Activated naive CD4-positive, alpha-beta T cell (primary cell): ENCODE data around the gene KIAA1210.
"Not testable (repeated sequence)": the region's sequence is repeated elsewhere in the genome, so short reads cannot be mapped to it uniquely, and the experiment has no call there.

Experiments used
- DNase-seq, 4 experiments: peaks; one replicate each; lab custom pipeline; 2025; lab: John Stamatoyannopoulos, UW

KIAA1210 gene

DNA sequence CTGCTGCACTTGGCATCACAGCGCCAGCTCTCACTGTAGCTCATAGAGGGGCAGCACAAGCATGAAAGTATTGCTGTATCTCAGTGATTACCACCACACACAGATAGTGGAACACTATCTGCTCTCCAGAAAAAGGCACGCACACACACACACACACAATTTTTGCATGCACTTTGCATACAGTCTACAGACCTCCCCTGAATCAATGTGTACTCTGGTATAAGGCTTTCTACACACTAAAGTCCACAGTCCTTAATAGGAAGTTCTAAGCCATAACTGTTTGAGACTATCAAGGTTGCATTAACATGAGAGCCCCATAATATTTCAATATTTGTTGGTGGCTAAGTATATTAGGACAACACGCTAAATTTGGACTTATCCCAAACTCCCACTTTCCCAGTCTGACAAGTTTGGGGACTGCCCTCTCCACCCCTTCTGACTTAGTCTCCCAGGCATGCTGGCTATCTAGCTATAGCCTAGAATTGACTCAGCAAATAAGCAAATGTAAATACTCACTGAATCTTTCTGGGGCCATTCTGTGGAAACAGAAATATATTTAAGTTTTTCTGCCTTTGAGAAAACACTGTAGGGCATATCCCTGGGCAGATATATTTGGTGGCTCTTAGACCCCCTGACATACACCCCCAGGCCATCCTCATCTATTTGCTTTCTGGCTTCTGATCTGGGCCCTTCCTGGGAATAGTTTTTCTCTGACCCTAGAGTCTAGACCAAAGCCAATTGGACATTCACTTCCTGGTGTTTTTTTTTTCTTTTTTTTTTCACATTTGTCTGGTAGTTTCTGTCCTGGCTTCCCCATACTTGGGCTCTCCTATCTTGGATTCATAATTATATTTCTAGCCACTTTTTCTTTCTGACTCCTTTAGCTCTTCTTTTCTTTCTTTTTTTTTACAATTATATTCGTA is 91.2 kb downstream of the KIAA1210 start:
- DNase-seq: no peak

DNA sequence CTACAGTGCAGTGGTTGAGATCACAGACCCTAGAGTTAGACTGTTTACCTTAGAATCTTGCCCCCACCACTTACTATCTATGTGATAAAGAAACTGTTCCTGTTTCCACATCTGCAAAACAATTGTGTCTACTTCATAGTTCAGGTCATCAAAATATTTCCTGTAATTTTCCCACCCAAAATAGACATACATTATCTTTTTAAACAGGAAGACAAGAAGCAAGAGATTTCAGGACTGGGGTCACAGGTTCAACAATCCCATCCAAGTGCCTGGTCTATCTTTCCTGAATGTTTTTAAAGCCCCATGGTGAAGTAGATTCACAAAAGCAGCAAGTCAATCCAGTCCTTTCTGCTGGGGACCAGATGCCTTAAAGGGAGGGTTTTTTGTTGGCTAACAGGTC is 96.6 kb downstream of the KIAA1210 start:
- DNase-seq: no peak

DNA sequence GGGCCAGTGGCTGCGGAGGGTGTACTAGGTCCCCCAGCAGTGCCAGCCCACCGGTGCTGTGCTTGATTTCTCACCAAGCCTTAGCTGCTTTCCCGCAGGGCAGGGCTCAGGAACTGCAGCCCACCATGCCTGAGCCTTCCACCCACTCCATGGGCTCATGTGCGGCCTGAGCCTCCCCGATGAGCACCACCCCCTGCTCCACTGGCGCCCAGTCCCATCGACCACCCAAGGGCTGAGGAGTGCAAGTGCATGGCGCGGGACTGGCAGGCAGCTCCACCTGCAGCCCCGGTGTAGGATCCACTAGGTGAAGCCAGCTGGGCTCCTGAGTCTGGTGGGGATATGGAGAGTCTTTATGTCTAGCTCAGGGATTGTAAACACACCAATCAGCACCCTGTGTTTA is 98.0 kb downstream of the KIAA1210 start:
- not testable (repeated sequence) for DNase-seq

GRCh38 chrX:119028733-119029330 is 98.8 kb downstream of the KIAA1210 start:
- no peak for DNase-seq
